ENCODE results near the gene TRIML1. TPM values are rescaled to one million over a fixed set of nuclear protein-coding genes. Genes with fewer than 3 reads are reported as not detected.

Gene TRIML1
- not detected for total RNA-seq
- not detected for polyA plus RNA-seq (2013, experiment 1 of 2)
- polyA plus RNA-seq (2013, experiment 2 of 2) = not detected
- long read RNA-seq, experiment 1 = 0 reads
- long read RNA-seq, experiment 2 = 0 reads
- long read RNA-seq, experiment 3 = 0 reads
- long read RNA-seq, experiment 4 = 0 reads

DNA sequence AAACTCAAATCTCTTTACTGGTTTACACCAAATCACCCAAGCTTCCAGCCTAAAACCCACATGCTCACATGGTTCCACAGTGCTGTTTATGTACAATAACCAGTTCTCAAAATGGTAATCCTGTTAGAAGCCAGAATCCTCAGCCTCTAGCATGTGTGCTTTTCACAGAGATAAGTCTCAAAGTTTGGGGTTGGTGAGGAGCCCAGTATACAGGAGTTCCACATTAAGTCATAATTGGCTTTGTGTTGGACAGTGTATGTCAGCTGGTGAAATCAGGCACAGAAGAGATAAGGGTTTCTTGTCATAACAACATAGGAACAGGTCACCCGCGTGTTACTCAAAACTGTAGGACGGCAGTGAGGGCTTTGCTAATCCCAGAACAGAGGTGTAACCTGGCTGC, at the start of gene TRIML1:
TSS of gene TRIML1 (plus strand) at position 301 of the 400 bp plus-strand sequence. CDS start 118 bp downstream, outside the sequence.
- Histone ChIP-seq H3K9me3 (ENCODE audit: control insufficient read depth, low read length) (no peaks in the 10 kb centered on the region), H3K36me3 (ENCODE audit: control insufficient read depth, insufficient read depth, low read length) (no peaks in the 10 kb centered on the region), H3K27me3 (ENCODE audit: control insufficient read depth, insufficient read depth, low read length, poor library complexity, severe bottlenecking) (no peaks in the 10 kb centered on the region), H3K27ac (ENCODE audit: low read depth, low read length) (no peak within 1 kb of the TSS), H3K9ac (ENCODE audit: extremely low read depth, low read length, poor library complexity, severe bottlenecking) (no peak within 1 kb of the TSS), H3K4me3 (ENCODE audit: low read length) (no peak within 1 kb of the TSS), H3K4me1 (ENCODE audit: control insufficient read depth, insufficient read depth, low read length) (no peaks in the 10 kb centered on the region)
- no peaks in the 10 kb centered on the region for H3K27me3 Mint-ChIP-seq (ENCODE audit: insufficient read depth)
- H3K27ac Mint-ChIP-seq = no peak within 1 kb of the TSS
- H3K36me3 Mint-ChIP-seq (ENCODE audit: low read depth) = no peaks in the 10 kb centered on the region
- 88 to 96% methylated on average over 3 of the region's 3 CpGs for WGBS, 2 experiments (ENCODE audit: insufficient coverage in 1 of 2, insufficient read length in 1 of 2)
- no peak for DNase-seq
- H3K4me1 Mint-ChIP-seq = no peaks in the 10 kb centered on the region
- TF ChIP-seq, protein P1, sequence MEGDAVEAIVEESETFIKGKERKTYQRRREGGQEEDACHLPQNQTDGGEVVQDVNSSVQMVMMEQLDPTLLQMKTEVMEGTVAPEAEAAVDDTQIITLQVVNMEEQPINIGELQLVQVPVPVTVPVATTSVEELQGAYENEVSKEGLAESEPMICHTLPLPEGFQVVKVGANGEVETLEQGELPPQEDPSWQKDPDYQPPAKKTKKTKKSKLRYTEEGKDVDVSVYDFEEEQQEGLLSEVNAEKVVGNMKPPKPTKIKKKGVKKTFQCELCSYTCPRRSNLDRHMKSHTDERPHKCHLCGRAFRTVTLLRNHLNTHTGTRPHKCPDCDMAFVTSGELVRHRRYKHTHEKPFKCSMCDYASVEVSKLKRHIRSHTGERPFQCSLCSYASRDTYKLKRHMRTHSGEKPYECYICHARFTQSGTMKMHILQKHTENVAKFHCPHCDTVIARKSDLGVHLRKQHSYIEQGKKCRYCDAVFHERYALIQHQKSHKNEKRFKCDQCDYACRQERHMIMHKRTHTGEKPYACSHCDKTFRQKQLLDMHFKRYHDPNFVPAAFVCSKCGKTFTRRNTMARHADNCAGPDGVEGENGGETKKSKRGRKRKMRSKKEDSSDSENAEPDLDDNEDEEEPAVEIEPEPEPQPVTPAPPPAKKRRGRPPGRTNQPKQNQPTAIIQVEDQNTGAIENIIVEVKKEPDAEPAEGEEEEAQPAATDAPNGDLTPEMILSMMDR (conservative IDR thresholded peaks at IDR 0.05) = no peak
- no peaks in the 10 kb centered on the region for H3K9me3 Mint-ChIP-seq
- H3K4me3 Mint-ChIP-seq = no peak within 1 kb of the TSS

- H3K36me3 Mint-ChIP-seq (ENCODE audit: low read depth) = peaks cover 11% of the 10 kb centered on the region
- WGBS, 2 experiments (ENCODE audit: insufficient coverage in 1 of 2, insufficient read length in 1 of 2) = 85 to 92% methylated on average over 1 to 3 of the region's 3 CpGs
Observed at GRCh38 chr4:188092824-188093223, 46.4 kb upstream of the TRIML1 start.

GRCh38 chr4:188106454-188106853, 32.8 kb upstream of the TRIML1 start:
- no peaks in the 10 kb centered on the region for H3K27me3 Mint-ChIP-seq (ENCODE audit: insufficient read depth)
- H3K9me3 ChIP-seq (ENCODE audit: control insufficient read depth, low read length) = no peaks in the 10 kb centered on the region
- H3K9ac ChIP-seq (ENCODE audit: extremely low read depth, low read length, poor library complexity, severe bottlenecking) = no peak overlapping the region
- H3K4me1 Mint-ChIP-seq = peaks cover 20% of the 10 kb centered on the region
- DNase-seq = no peak
- peaks cover 19% of the 10 kb centered on the region for H3K36me3 Mint-ChIP-seq (ENCODE audit: low read depth)
- no peak overlapping the region for H3K27ac ChIP-seq (ENCODE audit: low read depth, low read length)
- peaks cover 6% of the 10 kb centered on the region for H3K4me1 ChIP-seq (ENCODE audit: control insufficient read depth, insufficient read depth, low read length)
- TF ChIP-seq, protein P1 (conservative IDR thresholded peaks at IDR 0.05) = no peak
- no peaks in the 10 kb centered on the region for H3K36me3 ChIP-seq (ENCODE audit: control insufficient read depth, insufficient read depth, low read length)
- H3K27ac Mint-ChIP-seq = no peak overlapping the region
- H3K4me3 ChIP-seq (ENCODE audit: low read length) = no peak overlapping the region
- peaks cover 11% of the 10 kb centered on the region for H3K9me3 Mint-ChIP-seq
- H3K4me3 Mint-ChIP-seq = no peak overlapping the region
- 95 to 97% methylated on average over 24 to 40 of the region's 40 CpGs for WGBS, 2 experiments (ENCODE audit: insufficient coverage in 1 of 2, insufficient read length in 1 of 2)
- H3K27me3 ChIP-seq (ENCODE audit: control insufficient read depth, insufficient read depth, low read length, poor library complexity, severe bottlenecking) = no peaks in the 10 kb centered on the region

More at GRCh38 chr4:188092824-188093223, 46.4 kb upstream of the TRIML1 start:
- TF ChIP-seq, protein P1 (conservative IDR thresholded peaks at IDR 0.05) = no peak
- H3K27me3 ChIP-seq (ENCODE audit: control insufficient read depth, insufficient read depth, low read length, poor library complexity, severe bottlenecking) = no peaks in the 10 kb centered on the region
- Mint-ChIP-seq H3K9me3 (no peaks in the 10 kb centered on the region), H3K4me1 (peaks cover 3% of the 10 kb centered on the region), H3K4me3 (no peak overlapping the region), H3K27me3 (ENCODE audit: insufficient read depth) (no peaks in the 10 kb centered on the region), H3K27ac (no peak overlapping the region)
- H3K27ac ChIP-seq (ENCODE audit: low read depth, low read length) = no peak overlapping the region
- H3K4me1 ChIP-seq (ENCODE audit: control insufficient read depth, insufficient read depth, low read length) = no peaks in the 10 kb centered on the region
- no peak overlapping the region for H3K4me3 ChIP-seq (ENCODE audit: low read length)
- H3K9me3 ChIP-seq (ENCODE audit: control insufficient read depth, low read length) = no peaks in the 10 kb centered on the region
- no peaks in the 10 kb centered on the region for H3K36me3 ChIP-seq (ENCODE audit: control insufficient read depth, insufficient read depth, low read length)
- no peak overlapping the region for H3K9ac ChIP-seq (ENCODE audit: extremely low read depth, low read length, poor library complexity, severe bottlenecking)
- no peak for DNase-seq

All from endodermal cell (in vitro differentiated cells).